ENCODE measurements around the gene PPIC. TPM values are rescaled to one million over a fixed set of nuclear protein-coding genes. Genes with fewer than 3 reads are reported as not detected.
"Not testable (repeated sequence)": the region's sequence is repeated elsewhere in the genome, so short reads cannot be mapped to it uniquely, and the experiment has no call there.

The PPIC gene
- polyA plus RNA-seq, 3 donors, result not detected

- H3K27me3 ChIP-seq (ENCODE audit: control insufficient read depth in 2 of 2, insufficient read depth in 2 of 2, low read length in 2 of 2); H3K4me3 ChIP-seq (replicated peaks in 1 of 3; ENCODE audit: low read depth in 2 of 3, low read length in 3 of 3); H3K27ac ChIP-seq (ENCODE audit: low read depth in 1 of 2, low read length in 2 of 2); H3K4me3 Mint-ChIP-seq; H3K79me2 ChIP-seq (ENCODE audit: insufficient read depth, low read length); H2AFZ ChIP-seq (ENCODE audit: insufficient read depth, low read depth, low read length, poor library complexity, severe bottlenecking); H3K4me1 ChIP-seq (ENCODE audit: control insufficient read depth in 1 of 2, insufficient read depth in 2 of 2, low read length in 2 of 2); H4K20me1 ChIP-seq (ENCODE audit: insufficient read depth, low read length); H3K4me1 Mint-ChIP-seq; H3K4me2 ChIP-seq (replicated peaks; ENCODE audit: extremely low read depth, low read length, poor library complexity, severe bottlenecking); H3K36me3 ChIP-seq (replicated peaks in 1 of 2; ENCODE audit: control insufficient read depth in 1 of 2, insufficient read depth in 2 of 2, low read length in 2 of 2); H3K9me3 Mint-ChIP-seq; H3K36me3 Mint-ChIP-seq; H3K9ac ChIP-seq (ENCODE audit: insufficient read depth, low read length, poor library complexity, severe bottlenecking); H3K27ac Mint-ChIP-seq; H3K27me3 Mint-ChIP-seq (ENCODE audit: low read depth in 3 of 3); DNase-seq; H3K9me3 ChIP-seq (replicated peaks in 1 of 2; ENCODE audit: control insufficient read depth in 1 of 2, insufficient read depth in 1 of 2, low read length in 2 of 2); intact Hi-C loops (cut with micrococcal nuclease): not testable (repeated sequence)
- WGBS (ENCODE audit: insufficient coverage), result no CpG with 5 or more reads among the region's 1 CpG
Observed at GRCh38 chr5:122973759-122974158, 62.8 kb downstream of the PPIC start.

Small RNA genes lying within 50 kb of the gene (small RNA-seq; reads per million reads assigned to genes)
- not detected for gene RN7SL689P (ENCODE audit: insufficient read length, low read depth)
- not detected for gene RN7SL711P (ENCODE audit: insufficient read length, low read depth)

Other genes starting within 250 kb of the PPIC start
- gene SNX24, start 191.1 kb downstream of the PPIC start, polyA plus RNA-seq, result 10 to 100 TPM in 1 of 3 donors, 1 to 10 TPM in 2; 3.5 to 10.6 (median 8.0) TPM
- under 1 TPM in 1 of 3 donors, not detected in 2; 0.15 TPM for gene PRDM6, start 52.5 kb upstream of the PPIC start, polyA plus RNA-seq

Data from CD14-positive monocyte (primary cell).